ENCODE results near the gene ERCC4.
A peak's percentile ranks its signal among the peaks of the same experiment; 100 is the strongest.
"Not testable (repeated sequence)": the region's sequence is repeated elsewhere in the genome, so short reads cannot be mapped to it uniquely, and the experiment has no call there.

Gene ERCC4

DNA sequence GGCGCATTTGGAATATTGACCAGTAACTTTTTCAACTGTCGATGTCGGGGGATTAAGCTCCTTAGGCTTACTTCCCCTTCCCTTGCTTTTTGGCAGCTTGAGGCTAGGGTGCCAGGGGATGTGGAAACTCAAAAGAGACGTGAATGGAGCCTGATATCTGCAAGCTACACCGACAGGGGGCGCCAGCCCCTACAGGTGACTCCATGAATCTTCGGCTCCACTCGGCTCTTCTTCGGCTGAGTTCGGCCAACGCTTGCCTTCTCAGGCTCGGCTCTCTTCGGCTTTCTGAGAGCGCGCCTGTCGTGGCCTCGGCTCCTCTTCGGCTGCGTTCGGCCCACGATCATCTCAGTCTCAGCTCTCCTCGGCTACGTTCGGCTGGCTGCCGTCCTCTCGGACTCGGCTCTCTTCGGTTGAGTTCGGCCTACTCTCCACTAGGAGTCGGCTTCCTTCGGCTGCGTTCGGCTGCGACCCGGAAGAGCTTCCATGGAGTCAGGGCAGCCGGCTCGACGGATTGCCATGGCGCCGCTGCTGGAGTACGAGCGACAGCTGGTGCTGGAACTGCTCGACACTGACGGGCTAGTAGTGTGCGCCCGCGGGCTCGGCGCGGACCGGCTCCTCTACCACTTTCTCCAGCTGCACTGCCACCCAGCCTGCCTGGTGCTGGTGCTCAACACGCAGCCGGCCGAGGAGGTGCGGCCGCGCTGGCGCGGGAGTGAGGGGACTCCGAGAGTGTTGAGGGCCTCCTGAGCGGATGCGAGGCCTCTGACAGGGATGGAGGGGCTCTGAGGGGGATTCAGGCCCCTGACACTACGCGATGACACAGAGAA is at the start of gene ERCC4:
Gene ERCC4, plus strand, starts transcription at position 472 of the 827 bp plus-strand sequence. Its CDS starts 12 bp downstream, at position 484.
- DNase-seq = peak; percentile 71

DNA sequence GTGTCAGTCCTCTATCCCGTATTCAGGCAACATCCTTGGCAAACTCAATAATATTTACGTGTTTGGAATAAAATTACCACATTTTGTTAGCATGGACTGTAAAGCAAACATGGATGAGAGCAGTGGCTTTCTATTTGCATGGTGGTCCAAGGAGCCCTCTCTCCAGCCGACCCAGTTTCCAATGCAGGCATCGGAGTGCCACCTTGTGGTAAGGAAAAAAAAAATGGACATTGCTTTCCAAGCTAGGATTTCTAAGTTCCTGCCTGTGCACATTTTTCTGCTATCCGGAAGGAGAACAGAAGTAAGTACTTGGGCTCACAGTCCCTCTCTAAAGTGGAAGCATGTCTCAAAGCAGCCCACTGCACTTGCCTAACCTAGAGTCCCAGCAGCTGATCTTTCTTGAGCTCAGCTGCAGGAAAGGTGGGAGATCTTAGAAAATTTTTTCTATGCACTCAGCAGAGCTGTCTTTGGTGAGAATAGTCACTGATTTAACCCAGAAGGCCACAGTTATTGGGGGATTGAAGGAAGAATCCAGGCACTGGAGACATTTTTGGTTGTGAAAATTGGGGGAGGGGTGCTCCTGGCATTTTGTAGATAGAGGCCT is 46.0 kb upstream of the ERCC4 start:
- no peak for DNase-seq

DNA sequence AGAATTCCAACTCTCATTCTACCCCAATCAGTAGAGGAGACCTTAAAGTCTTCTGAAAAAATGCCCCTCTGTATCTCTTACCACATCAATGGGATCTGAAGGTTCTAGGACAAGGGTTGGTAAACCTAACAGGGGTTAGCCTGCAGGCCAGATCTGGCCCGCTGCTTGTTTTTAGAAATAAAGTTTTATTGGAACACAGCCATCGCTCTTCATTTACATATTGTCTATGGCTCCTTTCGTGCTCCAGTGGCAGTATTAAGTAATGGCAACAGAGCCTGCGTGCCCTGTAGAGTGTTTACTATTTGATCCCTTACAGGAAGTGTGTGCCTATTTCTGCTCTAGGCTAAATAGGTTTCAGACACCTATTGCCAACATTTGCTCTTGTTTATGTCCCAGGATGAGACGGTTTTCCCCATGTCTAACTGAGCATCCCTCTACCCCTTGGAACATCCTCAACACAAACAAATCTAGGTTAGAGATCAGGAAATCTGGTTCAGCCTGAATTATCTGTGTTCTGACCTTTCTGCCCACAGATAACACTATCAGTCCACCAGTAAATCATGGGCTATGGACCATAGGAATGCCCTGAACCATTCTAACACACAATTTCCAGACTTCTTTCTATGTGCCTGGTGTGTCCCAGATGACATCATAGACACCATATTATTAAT is 44.2 kb upstream of the ERCC4 start:
- DNase-seq = no peak

DNA sequence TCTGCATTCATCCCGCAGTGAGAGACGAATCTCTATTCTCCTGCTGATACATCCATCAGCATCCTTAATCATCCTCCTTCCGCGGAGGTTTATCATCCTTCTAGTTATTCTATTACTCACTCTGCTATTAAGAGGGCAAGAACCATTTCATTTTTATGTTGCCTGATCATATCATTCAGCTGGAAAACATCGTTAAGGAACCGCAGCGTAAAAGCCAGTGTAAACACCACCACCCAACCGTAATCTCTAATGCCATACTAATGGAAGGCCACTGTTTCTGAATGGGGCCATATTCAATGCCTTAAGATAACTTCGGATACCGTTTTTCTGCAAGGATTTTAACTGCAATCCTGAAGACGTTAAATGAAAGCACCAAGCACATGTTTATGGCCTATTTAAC is 36.7 kb upstream of the ERCC4 start:
- no peak for DNase-seq

DNA sequence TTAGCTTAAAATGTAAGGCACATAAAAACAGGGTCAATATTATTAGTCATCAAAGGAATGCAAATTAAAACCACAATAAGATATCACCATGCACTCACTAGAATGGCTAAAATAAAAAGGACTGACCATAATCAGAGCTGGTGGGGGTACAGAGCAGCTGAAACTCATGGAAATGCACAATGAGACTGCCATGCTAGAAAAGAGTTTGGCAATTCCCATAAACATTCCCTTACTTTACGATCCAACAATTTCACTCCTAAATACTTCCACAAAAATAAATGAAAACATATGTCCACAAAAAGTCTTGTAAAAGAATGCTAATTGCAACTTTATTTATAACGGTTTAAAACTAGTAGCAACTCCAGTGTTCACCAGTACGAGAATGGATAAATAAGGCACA is 36.1 kb upstream of the ERCC4 start:
- DNase-seq = no peak

DNA sequence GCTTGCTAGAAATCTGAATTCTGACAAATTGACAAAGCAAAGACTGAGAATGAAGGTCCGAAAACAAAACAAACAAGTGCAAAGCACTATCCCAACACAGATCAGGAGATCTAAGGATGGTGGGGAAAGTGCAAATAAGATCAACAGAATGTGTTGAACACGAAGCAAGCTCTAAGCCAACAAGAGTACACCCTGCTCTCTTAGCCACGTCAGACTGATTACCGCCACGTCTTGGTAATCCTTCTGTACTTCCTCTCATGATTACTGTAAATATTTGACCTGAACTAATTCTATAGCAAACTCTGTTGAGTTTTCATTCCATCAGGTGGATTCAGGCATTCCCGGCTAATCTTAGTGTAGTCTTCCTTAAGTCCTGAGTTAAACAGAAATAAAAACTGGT is 34.3 kb upstream of the ERCC4 start:
- no peak for DNase-seq

DNA sequence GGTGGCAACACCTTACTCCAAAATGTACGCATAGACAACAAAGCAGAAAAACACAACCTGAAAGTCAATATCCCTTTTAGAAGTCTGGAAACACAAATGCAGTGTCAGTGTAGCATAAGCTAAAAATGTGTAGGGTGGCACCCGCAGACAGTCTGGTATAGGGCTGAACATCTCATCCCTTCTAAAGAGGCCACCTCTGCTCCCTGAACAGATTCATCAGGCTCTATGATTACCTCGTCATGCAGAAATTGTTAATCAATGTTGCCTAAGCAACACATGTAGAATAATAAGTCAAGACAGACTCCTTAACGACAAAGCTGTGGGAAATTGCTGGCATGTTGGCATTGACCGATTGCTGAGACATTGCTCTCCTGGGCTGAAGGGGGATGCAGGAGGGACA is 33.3 kb upstream of the ERCC4 start:
- no peak for DNase-seq

DNA sequence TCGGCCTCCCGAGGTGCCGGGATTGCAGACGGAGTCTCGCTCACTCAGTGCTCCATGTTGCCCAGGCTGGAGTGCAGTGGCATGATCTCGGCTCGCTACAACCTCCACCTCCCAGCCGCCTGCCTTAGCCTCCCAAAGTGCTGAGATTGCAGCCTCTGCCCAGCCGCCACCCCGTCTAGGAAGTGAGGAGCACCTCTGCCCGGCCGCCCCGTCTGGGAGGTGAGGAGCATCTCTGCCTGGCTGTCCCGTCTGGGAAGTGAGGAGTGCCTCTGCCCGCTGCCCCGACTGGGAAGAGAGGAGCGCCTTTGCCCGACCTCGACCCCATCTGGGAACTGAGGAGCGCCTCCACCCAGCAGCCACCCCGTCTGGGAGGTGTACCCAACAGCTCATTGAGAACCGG is 30.6 kb upstream of the ERCC4 start:
- not testable (repeated sequence) for DNase-seq

DNA sequence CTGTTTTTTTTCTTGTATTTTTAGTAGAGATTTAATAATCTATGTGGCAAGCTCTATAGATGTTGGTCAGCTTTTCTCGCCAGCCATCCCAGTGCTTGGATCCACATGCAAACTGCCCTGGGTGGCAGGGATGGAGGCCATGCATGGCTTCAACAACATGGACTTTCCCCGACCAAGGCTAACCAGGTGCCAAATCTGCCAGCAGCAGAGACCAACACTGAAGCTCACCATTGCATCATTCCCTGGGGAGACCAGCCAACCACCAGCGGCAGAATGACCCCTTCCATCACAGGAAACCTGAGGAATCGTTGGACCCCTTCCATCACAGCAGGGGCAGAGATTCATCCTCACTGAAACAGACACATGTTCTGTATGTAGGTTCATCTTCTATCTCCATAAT is 27.7 kb upstream of the ERCC4 start:
- no peak for DNase-seq

DNA sequence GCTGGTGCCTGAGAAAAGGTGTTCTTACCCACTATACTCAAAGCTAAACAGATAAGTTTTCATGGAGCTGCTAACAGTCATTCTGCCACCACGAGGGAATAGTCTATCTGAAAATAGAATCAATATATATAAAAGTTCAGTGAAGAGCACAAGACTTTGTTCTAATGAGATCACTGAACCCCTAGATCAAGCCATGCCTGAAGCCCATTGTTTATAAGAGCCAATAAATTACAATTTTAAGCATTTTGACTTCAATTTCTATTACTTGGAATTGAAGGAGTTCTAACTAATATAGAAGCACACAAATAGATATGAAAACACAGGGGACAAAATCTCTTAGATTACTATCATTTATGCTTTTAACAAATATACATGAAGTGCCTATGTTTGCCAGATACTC is 24.4 kb upstream of the ERCC4 start:
- DNase-seq = no peak

DNA sequence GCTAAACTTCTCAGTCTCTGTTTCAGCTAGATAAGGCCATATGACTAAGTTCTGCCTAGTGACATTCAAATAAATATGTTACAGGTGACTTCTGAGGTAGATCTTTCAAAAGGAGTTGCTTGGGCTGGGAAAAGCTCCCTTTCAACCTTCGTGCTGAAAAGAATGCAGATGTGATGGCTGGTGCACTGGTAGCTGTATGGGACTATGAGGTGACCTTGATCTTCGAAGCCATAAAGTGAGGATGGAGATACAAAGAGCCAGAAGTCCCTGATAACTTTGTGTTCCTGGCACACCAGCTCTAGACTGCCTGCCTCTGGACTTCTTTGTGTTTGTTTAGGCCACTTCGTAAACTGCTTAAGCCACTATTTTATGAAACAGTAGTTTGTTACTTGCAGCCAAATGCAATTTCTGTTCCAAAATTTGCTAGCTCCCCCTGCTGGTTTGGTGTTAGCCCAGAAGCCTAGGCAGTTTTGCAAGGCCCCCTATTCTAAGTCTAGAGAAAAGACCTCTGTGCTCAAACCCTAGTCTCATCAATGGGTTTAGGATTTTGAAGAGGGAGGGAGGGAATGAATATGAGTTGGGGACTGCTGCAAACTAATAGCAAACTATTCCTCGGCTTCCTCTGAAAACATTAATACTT is 23.3 kb upstream of the ERCC4 start:
- DNase-seq = no peak

DNA sequence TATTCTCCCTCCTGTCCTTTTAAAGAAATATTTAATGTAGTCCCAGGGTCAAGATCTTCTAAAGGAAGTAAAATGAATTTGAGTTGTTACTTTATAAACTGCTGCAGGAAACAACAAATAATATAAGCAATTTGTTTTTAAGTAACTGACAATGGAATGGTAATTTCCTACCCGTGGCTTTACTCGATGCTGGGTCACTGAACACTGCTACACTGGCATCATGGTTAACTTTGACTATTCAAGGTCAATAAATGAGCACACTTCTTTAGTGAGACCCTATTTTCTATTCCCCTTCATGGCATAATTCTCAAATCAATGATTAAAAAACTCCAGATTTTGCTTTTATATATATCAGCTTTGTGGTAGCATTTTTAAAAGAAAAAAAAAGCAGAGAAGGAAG is 22.1 kb upstream of the ERCC4 start:
- DNase-seq = no peak

DNA sequence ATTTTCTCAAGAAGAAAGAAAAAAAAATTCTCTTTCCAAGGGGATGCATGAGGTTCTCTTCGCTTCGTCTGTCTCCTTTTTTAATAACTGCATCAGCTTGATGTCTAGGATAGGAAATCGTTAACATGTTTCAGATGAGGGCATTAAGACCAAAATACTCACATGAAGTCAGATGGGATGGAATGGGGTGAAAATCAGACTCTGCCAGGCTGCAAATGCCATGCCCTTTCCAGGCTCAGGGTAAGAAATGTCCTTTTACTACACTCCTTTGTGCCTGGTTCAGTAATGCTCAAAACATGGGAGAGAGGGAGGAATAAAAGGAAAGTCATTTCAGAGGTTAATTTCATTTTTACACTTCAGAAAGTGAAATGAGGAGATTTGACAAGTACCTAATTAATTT is 21.7 kb upstream of the ERCC4 start:
- DNase-seq = no peak

DNA sequence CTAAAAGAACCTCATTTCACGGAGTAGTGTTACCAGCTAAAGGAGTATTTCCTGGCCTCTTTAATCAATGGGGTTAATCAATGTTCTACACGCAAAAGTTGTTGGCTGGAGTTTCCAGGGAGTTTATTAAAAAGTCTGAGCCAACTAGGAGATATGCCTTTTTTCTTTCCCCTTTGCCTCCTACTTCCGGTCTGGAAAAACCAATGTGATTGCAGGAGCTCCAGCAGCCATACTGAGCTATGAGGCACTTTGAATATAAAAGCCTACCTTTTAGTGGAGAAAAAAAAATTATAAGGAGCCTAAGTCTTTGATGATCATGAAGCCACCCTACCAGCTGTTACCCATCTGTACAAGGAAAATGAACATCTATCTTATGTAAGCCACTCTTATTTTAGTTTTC is 17.9 kb upstream of the ERCC4 start:
- no peak for DNase-seq

DNA sequence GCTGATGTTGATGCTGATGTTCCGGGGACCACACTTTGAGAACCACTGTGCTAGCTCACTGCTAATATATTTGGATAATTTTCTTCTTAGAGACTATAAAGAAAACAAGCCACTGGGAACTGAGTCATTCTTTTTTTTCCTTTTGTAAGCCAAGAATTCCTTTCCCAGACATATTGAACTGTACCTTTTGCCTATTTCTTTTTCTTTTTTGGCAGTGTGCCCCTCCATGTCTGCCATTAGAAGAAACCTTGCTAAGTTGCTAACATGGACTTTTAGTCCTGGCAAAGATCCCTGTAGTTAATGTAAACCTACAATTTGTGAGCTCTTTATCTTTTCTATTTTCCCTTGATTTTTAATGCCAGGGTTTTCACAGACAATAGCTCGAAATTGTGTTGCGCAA is 17.3 kb upstream of the ERCC4 start:
- no peak for DNase-seq

DNA sequence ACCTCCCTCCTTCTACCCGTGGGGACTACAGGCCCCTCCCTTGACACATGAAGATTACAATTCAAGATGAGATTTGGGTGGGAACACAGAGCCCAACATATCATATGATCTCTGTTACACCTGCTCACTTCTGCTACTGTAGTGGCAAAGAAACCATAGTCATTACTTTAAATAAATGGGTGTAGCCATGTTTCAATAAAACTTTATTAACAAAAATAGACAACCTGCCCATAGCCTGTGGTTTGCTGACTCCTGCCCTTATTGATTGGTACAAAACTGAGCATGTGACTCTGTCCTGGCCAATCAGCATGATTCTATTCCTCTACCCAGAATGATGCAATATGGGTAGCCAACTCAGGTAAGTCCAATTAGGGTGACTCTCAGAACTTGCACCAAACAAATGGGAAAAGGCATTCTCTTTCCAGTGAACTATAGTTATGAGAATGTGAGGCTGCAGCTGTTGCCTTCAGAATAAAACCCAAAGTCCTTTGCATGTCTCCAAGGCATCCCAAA is 15.7 kb upstream of the ERCC4 start:
- no peak for DNase-seq

DNA sequence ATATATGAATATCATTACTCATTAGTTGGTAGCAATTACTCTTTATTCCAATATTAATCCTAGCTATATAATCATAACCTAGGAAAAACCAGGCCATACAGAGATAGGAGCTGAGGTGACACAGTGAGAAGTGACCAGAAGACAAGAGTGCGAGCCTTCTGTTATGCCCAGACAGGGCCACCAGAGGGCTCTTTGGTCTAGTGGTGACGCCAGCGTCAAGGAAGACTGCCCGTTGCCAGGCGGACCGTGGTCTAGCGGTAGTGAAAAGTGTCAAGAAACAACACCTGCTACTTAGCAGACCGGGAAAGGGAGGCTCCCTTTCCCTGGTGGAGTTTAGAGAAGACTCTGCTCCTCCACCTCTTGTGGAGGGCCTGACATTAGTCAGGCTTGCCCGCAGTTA is 15.1 kb upstream of the ERCC4 start:
- not testable (repeated sequence) for DNase-seq

DNA sequence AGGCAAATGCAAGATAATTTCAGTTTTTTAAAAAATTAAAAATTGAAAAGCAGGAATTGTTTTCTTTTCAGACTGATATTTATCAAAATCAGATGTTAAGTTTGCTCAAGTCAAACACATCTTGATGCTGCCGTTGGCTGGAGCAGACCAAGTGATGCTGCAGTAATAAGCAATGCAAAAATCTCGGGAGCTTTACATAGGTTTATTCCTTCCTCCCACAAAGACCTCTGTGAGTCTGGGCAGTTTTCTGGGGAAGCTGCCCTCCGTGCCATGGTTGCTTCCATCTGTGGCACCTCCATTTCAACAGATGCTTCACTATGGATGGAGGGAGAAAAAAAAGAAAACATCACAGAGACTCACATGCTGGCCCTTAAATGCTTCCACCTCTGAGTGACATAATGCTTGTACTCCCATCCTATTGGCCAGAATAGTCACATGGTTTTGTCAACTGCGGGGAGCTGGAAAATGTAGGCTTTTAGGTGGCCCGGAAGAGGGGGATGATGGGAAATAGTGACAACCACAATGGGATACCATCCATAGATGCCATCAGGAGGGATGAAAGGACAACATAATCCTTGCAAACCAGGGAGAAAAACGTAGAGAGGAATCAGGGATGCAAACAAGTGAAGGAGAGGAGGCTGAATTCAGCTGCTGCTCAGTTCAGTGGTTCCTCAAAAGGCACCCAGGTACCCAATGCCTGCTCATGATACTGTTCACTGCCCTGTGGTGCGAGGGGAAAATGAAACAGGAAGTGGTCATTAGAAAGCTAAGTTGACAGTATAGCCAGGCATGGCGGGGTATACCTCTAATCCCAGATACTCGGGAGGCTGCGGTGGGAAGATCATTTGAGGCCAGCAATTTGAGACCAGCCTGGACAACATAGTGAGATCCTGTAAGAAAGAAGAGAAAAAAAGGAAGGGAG is 13.5 kb upstream of the ERCC4 start:
- DNase-seq = no peak

DNA sequence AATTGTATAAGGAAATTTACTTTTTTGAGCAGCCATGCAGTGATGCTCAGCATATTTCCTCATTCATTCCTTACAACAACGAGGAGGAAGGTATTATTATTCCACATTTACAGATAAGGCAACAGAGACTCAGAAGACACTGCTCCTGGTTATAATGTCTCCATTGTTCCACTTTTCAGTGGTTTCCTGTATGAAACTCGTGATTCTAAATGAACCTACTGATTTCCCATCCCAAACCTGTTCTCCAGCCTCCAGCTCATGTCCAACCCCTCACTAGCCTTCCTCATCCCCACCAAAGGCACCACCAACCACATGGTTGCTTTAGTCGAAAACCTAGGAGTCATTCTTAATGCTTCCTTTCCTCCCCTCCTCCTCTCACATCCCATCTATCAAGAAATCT is 12.5 kb upstream of the ERCC4 start:
- no peak for DNase-seq

DNA sequence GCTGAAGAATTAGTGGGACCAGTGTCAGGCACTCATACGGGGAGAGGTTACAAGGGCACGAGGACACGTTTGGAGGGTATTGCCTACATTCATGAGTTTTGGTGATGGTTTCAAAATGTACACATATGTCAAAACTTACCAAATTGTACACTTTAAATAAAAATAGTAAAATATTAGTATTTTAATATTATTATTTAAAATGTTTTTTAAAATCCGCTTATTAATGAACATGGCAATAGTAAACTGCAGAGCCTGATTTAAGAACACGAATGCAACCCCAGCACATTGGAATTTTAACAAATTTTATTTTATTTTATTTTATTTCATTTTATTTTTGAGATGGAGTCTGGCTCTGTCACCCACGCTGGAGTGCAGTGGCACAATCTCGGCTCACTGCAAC is 10.9 kb upstream of the ERCC4 start:
- no peak for DNase-seq

DNA sequence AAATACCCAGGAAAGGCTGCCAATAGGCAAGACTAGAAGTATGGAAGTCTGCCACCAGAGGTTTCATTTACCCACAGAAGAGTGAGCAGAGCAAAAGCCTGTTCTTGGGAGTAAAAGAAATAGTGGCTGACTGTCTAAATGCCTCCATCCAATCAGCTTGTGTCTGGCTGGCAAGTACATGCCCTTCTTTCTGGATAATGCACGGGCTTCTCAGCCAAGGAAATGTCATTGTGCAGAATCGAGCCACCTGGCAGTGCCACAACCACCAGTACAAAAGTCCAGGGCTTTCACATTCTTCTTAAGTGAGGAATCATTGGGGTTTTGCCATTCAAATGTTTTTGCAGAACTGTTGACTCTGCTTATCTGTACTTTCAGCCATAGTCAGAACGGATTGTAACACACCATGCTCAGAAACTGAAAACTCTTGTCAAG is 10.1 kb upstream of the ERCC4 start:
- no peak for DNase-seq

DNA sequence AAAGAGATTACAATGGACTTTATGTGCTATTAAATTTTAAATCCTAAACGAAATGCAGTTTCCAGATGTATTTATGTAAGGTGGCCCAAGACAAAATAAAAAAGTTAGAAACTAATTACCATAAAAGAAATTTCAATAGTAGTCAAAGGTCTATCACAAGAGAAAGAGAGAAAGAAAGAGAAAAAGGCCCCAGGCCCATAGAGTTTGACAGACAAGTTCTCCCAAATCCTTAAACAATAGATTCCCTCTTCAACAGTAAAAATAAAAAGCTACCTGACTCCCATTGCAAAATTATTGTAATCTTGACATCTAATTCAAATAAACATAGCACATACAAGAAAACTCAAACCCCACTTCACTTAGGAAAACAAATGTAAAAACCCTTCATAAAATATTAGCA is 8.6 kb upstream of the ERCC4 start:
- no peak for DNase-seq
